Uterus (tissue), 4 donors: ENCODE results near the gene MAST2. TPM values are rescaled to one million over a fixed set of nuclear protein-coding genes. Genes with fewer than 3 reads are reported as not detected.

Source experiments
- DNase-seq, 2 donors: peaks; one replicate each; pipeline ENCODE4 v3.0.0-alpha.2; 2019 to 2020
- H3K27ac ChIP-seq, 2 donors: fragments of 200-600 bp; sonication (generic); 1 replicate in 1 of 2; 2 replicates in 1 of 2; pipeline ENCODE4 v1.5.1; 2016 to 2018
- H3K27me3 ChIP-seq, 2 donors: fragments of 200-600 bp; sonication (generic); one replicate each; pipeline ENCODE4 v1.5.1; 2018 to 2019; ENCODE audit warnings: control low read depth in 1 of 2
- H3K36me3 ChIP-seq, 2 donors: fragments of 200-600 bp; sonication (generic); one replicate each; pipeline ENCODE4 v1.5.1; 2019; ENCODE audit warnings: control low read depth in 1 of 2
- H3K4me1 ChIP-seq, 2 donors: fragments of 200-600 bp; sonication (generic); one replicate each; pipeline ENCODE4 v1.5.1; 2018 to 2019; ENCODE audit warnings: control low read depth in 1 of 2
- H3K4me3 ChIP-seq, 2 donors: fragments of 200-600 bp; sonication (generic); 1 replicate in 1 of 2; 2 replicates in 1 of 2; pipeline ENCODE4 v1.5.1; 2018 to 2019; ENCODE audit warnings: mild to moderate bottlenecking in 1 of 2
- H3K9me3 ChIP-seq, 2 donors: fragments of 200-600 bp; sonication (generic); one replicate each; pipeline ENCODE4 v1.5.1; 2019; ENCODE audit warnings: control low read depth in 1 of 2
- POLR2A ChIP-seq, 2 donors: fragments of 450-650 bp; IDR thresholded peaks; one replicate each; pipeline ENCODE4 v1.6.1; 2016; ENCODE audit warnings: antibody characterized with exemption in 2 of 2, mild to moderate bottlenecking in 1 of 2, moderate library complexity in 1 of 2
- intact Hi-C: fragments of 100-400 bp; cut with DNase I; formaldehyde crosslinking; loops from one replicate; pipeline ENCODE4 v1.15.1; 2023; ENCODE audit warnings: low total_unique reads
- total RNA-seq, 4 donors: library from RNA; depleted of rRNA in 3 of 4; stranded (reverse); fragments of >200 nt in 3 of 4; gene quantifications; one replicate each; pipeline versions ENCODE4 v1.1.0 to v1.2.4, GENCODE V29; 2014 to 2023
- TF ChIP-seq, protein P1 (sequence below), 4 experiments: fragments of 200-600 bp in 2 of 4; fragments of 450-650 bp in 2 of 4; sonication (generic) in 2 of 4; IDR thresholded peaks; one replicate each; pipeline ENCODE4 v1.5.1; 2016 to 2019; ENCODE audit warnings: antibody characterized with exemption in 4 of 4, mild to moderate bottlenecking in 2 of 4, moderate library complexity in 1 of 4
- donor health status: DM: yes; HTN: yes; CAD: no.

The MAST2 gene
- total RNA-seq, 4 donors from 2014 or later, result 12.8 to 52.1 (median 36.3) TPM

- no peaks in the 10 kb centered on the region for H3K36me3 ChIP-seq
- no peak overlapping the region for H3K4me3 ChIP-seq
- intact Hi-C loops, result no loop called here
- no peak for DNase-seq
- H3K27ac ChIP-seq, result no peak overlapping the region
- H3K9me3 ChIP-seq, result no peaks in the 10 kb centered on the region
- H3K4me1 ChIP-seq, result no peaks in the 10 kb centered on the region
- TF ChIP-seq POLR2A (IDR thresholded peaks at IDR 0.05), result no peak
- TF ChIP-seq, protein P1, sequence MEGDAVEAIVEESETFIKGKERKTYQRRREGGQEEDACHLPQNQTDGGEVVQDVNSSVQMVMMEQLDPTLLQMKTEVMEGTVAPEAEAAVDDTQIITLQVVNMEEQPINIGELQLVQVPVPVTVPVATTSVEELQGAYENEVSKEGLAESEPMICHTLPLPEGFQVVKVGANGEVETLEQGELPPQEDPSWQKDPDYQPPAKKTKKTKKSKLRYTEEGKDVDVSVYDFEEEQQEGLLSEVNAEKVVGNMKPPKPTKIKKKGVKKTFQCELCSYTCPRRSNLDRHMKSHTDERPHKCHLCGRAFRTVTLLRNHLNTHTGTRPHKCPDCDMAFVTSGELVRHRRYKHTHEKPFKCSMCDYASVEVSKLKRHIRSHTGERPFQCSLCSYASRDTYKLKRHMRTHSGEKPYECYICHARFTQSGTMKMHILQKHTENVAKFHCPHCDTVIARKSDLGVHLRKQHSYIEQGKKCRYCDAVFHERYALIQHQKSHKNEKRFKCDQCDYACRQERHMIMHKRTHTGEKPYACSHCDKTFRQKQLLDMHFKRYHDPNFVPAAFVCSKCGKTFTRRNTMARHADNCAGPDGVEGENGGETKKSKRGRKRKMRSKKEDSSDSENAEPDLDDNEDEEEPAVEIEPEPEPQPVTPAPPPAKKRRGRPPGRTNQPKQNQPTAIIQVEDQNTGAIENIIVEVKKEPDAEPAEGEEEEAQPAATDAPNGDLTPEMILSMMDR (IDR thresholded peaks at IDR 0.05), result no peak
- H3K27me3 ChIP-seq, result no peaks in the 10 kb centered on the region
Observed at GRCh38 chr1:45983967-45984366, 180.6 kb downstream of the MAST2 start.

DNA sequence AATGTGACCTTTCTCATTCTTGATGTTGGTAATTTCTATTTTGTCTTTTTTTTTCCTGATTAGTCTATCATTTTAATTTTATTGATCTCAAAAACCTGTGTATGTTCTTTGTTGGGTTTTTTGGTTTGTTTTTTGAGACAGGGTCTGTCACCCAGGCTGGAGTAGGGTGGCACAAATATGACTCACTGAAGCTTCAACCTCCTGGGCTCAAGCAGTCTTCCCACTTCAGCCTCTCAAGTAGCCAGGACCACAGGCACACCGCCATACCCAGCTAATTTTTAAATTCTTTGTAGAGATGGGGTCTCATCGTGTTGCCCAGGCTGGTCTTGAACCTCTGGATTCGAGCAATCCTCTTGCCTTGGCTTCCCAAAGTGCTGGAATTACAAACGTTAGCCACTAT, 183.8 kb downstream of the MAST2 start:
- Histone ChIP-seq H3K27ac (no peak overlapping the region), H3K4me1 (no peaks in the 10 kb centered on the region), H3K9me3 (no peaks in the 10 kb centered on the region), H3K27me3 (no peaks in the 10 kb centered on the region), H3K36me3 (no peaks in the 10 kb centered on the region), H3K4me3 (no peak overlapping the region)
- intact Hi-C loops, result no loop called here
- TF ChIP-seq, protein P1 (IDR thresholded peaks at IDR 0.05), result no peak
- TF ChIP-seq POLR2A (IDR thresholded peaks at IDR 0.05), result no peak
- no peak for DNase-seq

DNA sequence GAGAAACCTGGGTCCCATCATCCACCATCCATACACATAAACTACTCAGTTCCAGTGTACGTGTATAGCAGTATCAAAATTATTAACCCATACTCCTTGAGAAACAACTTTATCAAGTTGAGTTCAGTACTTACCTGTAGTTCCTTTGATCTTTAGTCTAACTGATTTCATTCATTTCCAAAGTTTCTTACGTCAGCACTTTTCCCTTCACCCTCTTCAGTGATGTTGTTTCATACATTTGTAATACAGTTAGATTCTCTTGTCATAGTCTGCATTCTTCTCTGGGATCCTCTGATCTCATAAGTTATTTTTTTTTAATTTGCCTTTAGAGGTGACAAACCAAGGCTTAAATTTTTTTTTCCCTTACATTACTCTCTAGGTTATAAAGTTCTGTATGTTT, 185.8 kb downstream of the MAST2 start:
- Histone ChIP-seq H3K4me3 (no peak overlapping the region), H3K27me3 (no peaks in the 10 kb centered on the region), H3K4me1 (no peaks in the 10 kb centered on the region), H3K36me3 (no peaks in the 10 kb centered on the region), H3K9me3 (no peaks in the 10 kb centered on the region), H3K27ac (no peak overlapping the region)
- intact Hi-C loops, result no loop called here
- no peak for DNase-seq
- no peak for TF ChIP-seq POLR2A (IDR thresholded peaks at IDR 0.05)
- TF ChIP-seq, protein P1 (IDR thresholded peaks at IDR 0.05), result no peak

GRCh38 chr1:45994423-45994822, 191.0 kb downstream of the MAST2 start:
- TF ChIP-seq, protein P1 (IDR thresholded peaks at IDR 0.05), result no peak
- TF ChIP-seq POLR2A (IDR thresholded peaks at IDR 0.05), result no peak
- Histone ChIP-seq H3K4me1 (no peaks in the 10 kb centered on the region), H3K9me3 (no peaks in the 10 kb centered on the region), H3K4me3 (no peak overlapping the region), H3K27me3 (no peaks in the 10 kb centered on the region), H3K36me3 (no peaks in the 10 kb centered on the region), H3K27ac (no peak overlapping the region)
- DNase-seq, result no peak
- intact Hi-C loops, result no loop called here

GRCh38 chr1:45995298-45995697, 191.9 kb downstream of the MAST2 start:
- TF ChIP-seq, protein P1 (IDR thresholded peaks at IDR 0.05), result no peak
- no peak for TF ChIP-seq POLR2A (IDR thresholded peaks at IDR 0.05)
- Histone ChIP-seq H3K27me3 (no peaks in the 10 kb centered on the region), H3K4me1 (no peaks in the 10 kb centered on the region), H3K36me3 (no peaks in the 10 kb centered on the region), H3K4me3 (no peak overlapping the region), H3K27ac (no peak overlapping the region), H3K9me3 (no peaks in the 10 kb centered on the region)
- no peak for DNase-seq
- intact Hi-C loops, result no loop called here
